Right atrium auricular region (tissue), 2 donors: ENCODE data around the gene NAB2. TPM values are rescaled to one million over a fixed set of nuclear protein-coding genes. Genes with fewer than 3 reads are reported as not detected.

ENCODE experiments used
- DNase-seq: peaks from one replicate; pipeline ENCODE4 v3.0.0-alpha.2; 2019; ENCODE audit warnings: low spot score
- H3K27ac ChIP-seq, 2 donors: fragments of 200-600 bp; sonication (generic); 1 replicate in 1 of 2; 2 replicates in 1 of 2; pipeline ENCODE4 v1.5.1; 2016 to 2019
- H3K27me3 ChIP-seq, 2 donors: fragments of 200-600 bp; sonication (generic); one replicate each; pipeline versions ENCODE4 v1.5.1 to v1.6.0; 2017 to 2019
- H3K36me3 ChIP-seq: fragments of 200-600 bp; sonication (generic); one replicate; pipeline ENCODE4 v1.5.1; 2016
- H3K4me1 ChIP-seq, 2 donors: fragments of 200-600 bp; sonication (generic); one replicate each; pipeline versions ENCODE4 v1.5.1 to v1.6.0; 2017 to 2019
- H3K4me3 ChIP-seq, 2 donors: fragments of 200-600 bp; sonication (generic); 1 replicate in 1 of 2; 2 replicates in 1 of 2; pipeline ENCODE4 v1.5.1; 2017 to 2019; ENCODE audit warnings: mild to moderate bottlenecking in 1 of 2, moderate library complexity in 1 of 2
- H3K9me3 ChIP-seq, 2 donors: fragments of 200-600 bp; sonication (generic); one replicate each; pipeline ENCODE4 v1.5.1; 2019
- CTCF ChIP-seq, 2 donors: fragments of 200-600 bp; sonication (generic); IDR thresholded peaks; one replicate each; pipeline ENCODE4 v1.5.1; 2019; ENCODE audit warnings: antibody characterized with exemption in 2 of 2
- total RNA-seq, 2 donors: library from RNA; depleted of rRNA; stranded (reverse); fragments of >200 nt; gene quantifications; one replicate each; pipeline ENCODE4 v1.1.0, GENCODE V29; 2016

Gene NAB2
- total RNA-seq, 2 donors from 2014 or later: 9.0 to 21.1 TPM

- no peak for TF ChIP-seq CTCF (IDR thresholded peaks at IDR 0.05)
- H3K9me3 ChIP-seq: no peaks in the 10 kb centered on the region
- H3K4me1 ChIP-seq: peaks cover 0 to 28% of the 10 kb centered on the region in 2 donors
- no peak for DNase-seq
- H3K27ac ChIP-seq: no peak overlapping the region
- peaks cover 52% of the 10 kb centered on the region for H3K36me3 ChIP-seq
- no peak overlapping the region for H3K4me3 ChIP-seq
- no peaks in the 10 kb centered on the region for H3K27me3 ChIP-seq
These were observed 16.3 kb downstream of the NAB2 start for GRCh38 chr12:57105011-57105753.

GRCh38 chr12:57106021-57106708 is 17.3 kb downstream of the NAB2 start:
- DNase-seq: no peak
- no peaks in the 10 kb centered on the region for H3K9me3 ChIP-seq
- H3K4me1 ChIP-seq: peaks cover 0 to 28% of the 10 kb centered on the region in 2 donors
- no peak overlapping the region for H3K27ac ChIP-seq
- H3K36me3 ChIP-seq: peaks cover 52% of the 10 kb centered on the region
- H3K27me3 ChIP-seq: no peaks in the 10 kb centered on the region
- no peak for TF ChIP-seq CTCF (IDR thresholded peaks at IDR 0.05)
- no peak overlapping the region for H3K4me3 ChIP-seq

GRCh38 chr12:57107456-57108155 is 18.7 kb downstream of the NAB2 start:
- peaks cover 47% of the 10 kb centered on the region for H3K36me3 ChIP-seq
- H3K4me3 ChIP-seq: no peak overlapping the region
- H3K27me3 ChIP-seq: no peaks in the 10 kb centered on the region
- no peak for TF ChIP-seq CTCF (IDR thresholded peaks at IDR 0.05)
- H3K4me1 ChIP-seq: peaks cover 0 to 32% of the 10 kb centered on the region in 2 donors
- H3K9me3 ChIP-seq: no peaks in the 10 kb centered on the region
- H3K27ac ChIP-seq: no peak overlapping the region
- DNase-seq: no peak

GRCh38 chr12:57109207-57110103 is 20.5 kb downstream of the NAB2 start:
- no peak for DNase-seq
- peak overlapping the region; percentile 66 to 73 for H3K4me3 ChIP-seq
- peaks cover 0 to 33% of the 10 kb centered on the region in 2 donors for H3K4me1 ChIP-seq
- H3K27ac ChIP-seq: peak overlapping the region; percentile 97 to 98
- H3K9me3 ChIP-seq: no peaks in the 10 kb centered on the region
- no peaks in the 10 kb centered on the region for H3K27me3 ChIP-seq
- H3K36me3 ChIP-seq: peaks cover 36% of the 10 kb centered on the region
- TF ChIP-seq CTCF (IDR thresholded peaks at IDR 0.05): no peak
